Measurements from ENCODE around the gene SH2D6. TPM values are rescaled to one million over a fixed set of nuclear protein-coding genes. Genes with fewer than 3 reads are reported as not detected.
A peak's percentile ranks its signal among the peaks of the same experiment; 100 is the strongest.

The SH2D6 gene
- polyA plus RNA-seq, 1 of the 3 experiments (the other 2 are of a cell fraction), result 0.33 TPM

DNA sequence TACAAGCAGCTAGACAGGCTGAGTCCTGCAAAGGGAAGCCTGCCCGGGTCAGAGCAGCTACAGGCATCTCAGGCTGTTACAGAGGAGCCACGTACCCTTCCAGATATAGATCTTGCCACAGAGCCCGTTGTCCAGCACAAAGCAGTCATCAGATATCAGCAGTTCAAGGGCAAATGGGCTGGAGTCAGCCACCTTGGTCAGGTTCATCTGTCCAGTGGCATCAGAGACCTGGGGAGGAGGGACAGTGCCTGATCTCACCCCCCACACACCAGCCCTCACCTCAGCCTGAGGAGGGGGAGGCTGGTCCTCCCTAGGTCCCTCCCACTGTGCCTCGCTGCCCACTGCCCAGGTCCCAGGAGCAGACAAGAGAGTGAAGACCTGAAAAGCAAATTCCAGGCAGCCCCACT is 20.6 kb upstream of the SH2D6 start:
- ChIA-PET POLR2A (interaction anchor here (0.8 kb wide), 1 partner anchor 141 kb away, joined by 3 read pairs; the partner anchor contains the start of gene MAT2A), CTCF (interaction anchor here (1.1 to 1.4 kb wide), 3 partner anchors 9 to 154 kb away, joined by 3 to 4 read pairs (median 4); no protein-coding TSS in a partner anchor)
- Histone ChIP-seq H3K4me1 (ENCODE audit: control insufficient read depth in 1 of 2, insufficient read depth in 2 of 2, low read depth in 1 of 2, low read length in 1 of 2) (peaks cover 0 to 23% of the 10 kb centered on the region in 2 experiments; a peak in 1 of 4 replicates), H2AFZ (ENCODE audit: low read depth) (no peak overlapping the region), H3F3A (replicated peaks; ENCODE audit: insufficient read depth) (no peaks in the 10 kb centered on the region), H3K4me3 (ENCODE audit: low read depth in 2 of 2, low read length in 1 of 2) (no peak overlapping the region), H3K27ac (ENCODE audit: low read depth in 2 of 2, low read length in 1 of 2) (no peak overlapping the region), H3K27me3 (ENCODE audit: insufficient read depth) (no peaks in the 10 kb centered on the region), H3K9ac (no peak overlapping the region), H3K36me3 (replicated peaks in 1 of 2; ENCODE audit: control insufficient read depth in 1 of 2, insufficient read depth in 2 of 2, low read length in 1 of 2) (no peaks in the 10 kb centered on the region), H3K9me2 (no peaks in the 10 kb centered on the region), H3K4me2 (no peak overlapping the region), H3K79me2 (ENCODE audit: insufficient read depth) (no peaks in the 10 kb centered on the region), H4K20me1 (ENCODE audit: insufficient read depth) (no peaks in the 10 kb centered on the region), H3K9me3 (no peaks in the 10 kb centered on the region)
- DNase-seq, result no peak
- WGBS (ENCODE audit: low lambda C conversion rate), result 53% methylated on average over 3 of the region's 4 CpGs
- TF ChIP-seq GATA2 (CRISPR knock-in tag; IDR thresholded peaks at IDR 0.05) (peak; percentile 57; the same call in 1 of the 2 replicates), EP300 (IDR thresholded peaks at IDR 0.05; ENCODE audit: borderline replicate concordance in 1 of 2, low read depth in 1 of 2, low read length in 1 of 2) (no peak), FOXM1 (IDR thresholded peaks at IDR 0.05; ENCODE audit: low read depth) (no peak), JUND (IDR thresholded peaks at IDR 0.05) (no peak)
- TF ChIP-seq, protein P1, sequence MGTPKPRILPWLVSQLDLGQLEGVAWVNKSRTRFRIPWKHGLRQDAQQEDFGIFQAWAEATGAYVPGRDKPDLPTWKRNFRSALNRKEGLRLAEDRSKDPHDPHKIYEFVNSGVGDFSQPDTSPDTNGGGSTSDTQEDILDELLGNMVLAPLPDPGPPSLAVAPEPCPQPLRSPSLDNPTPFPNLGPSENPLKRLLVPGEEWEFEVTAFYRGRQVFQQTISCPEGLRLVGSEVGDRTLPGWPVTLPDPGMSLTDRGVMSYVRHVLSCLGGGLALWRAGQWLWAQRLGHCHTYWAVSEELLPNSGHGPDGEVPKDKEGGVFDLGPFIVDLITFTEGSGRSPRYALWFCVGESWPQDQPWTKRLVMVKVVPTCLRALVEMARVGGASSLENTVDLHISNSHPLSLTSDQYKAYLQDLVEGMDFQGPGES (IDR thresholded peaks at IDR 0.05; ENCODE audit: low read depth, low read length), result no peak

DNA sequence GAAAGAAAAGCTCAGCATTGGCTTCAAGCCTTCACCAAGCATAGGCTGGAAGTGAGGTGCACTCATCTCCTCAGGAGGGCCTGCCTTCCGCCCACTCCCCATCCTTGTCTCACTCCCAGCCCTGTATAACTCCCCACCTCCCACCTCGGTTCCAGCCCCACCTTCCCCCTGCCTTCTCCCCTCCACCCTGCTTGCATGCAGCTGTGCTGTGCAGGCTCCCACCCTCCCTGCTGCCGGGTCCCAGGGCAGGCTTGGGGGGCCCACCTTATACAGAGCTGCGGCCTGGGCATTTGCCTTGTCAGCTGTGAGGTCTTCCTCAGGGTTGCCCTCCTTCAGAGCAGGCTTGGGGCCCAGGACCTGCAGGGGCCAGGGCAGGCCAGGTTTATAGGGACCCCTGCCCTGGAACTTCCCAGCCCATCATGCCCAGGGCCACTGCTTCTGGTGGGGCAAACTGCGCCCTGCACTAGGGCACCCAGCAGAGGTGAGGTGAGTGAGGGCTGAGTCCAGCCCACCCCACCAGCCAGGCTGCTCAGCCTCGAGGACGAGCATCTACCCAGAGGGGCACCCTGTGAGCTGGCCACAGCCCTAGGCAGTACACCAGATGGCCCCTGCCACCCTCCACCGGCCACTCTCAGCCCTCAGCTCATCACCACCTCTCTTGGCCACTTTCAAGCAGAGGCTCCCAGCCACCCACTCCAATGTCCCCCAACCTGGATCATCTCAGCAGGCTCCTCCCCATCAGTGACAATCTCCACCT is 19.9 kb upstream of the SH2D6 start:
- Histone ChIP-seq H3K27me3 (ENCODE audit: insufficient read depth) (no peaks in the 10 kb centered on the region), H3F3A (replicated peaks; ENCODE audit: insufficient read depth) (no peaks in the 10 kb centered on the region), H3K9me2 (no peaks in the 10 kb centered on the region), H2AFZ (ENCODE audit: low read depth) (no peak overlapping the region), H4K20me1 (ENCODE audit: insufficient read depth) (no peaks in the 10 kb centered on the region), H3K9me3 (0 out of 2 replicates have a peak, but pooled peaks cover 4% of the 10 kb centered on the region), H3K9ac (no peak overlapping the region), H3K4me2 (no peak overlapping the region), H3K4me3 (ENCODE audit: low read depth in 2 of 2, low read length in 1 of 2) (no peak overlapping the region), H3K27ac (ENCODE audit: low read depth in 2 of 2, low read length in 1 of 2) (no peak overlapping the region), H3K79me2 (ENCODE audit: insufficient read depth) (no peaks in the 10 kb centered on the region), H3K36me3 (replicated peaks in 1 of 2; ENCODE audit: control insufficient read depth in 1 of 2, insufficient read depth in 2 of 2, low read length in 1 of 2) (no peaks in the 10 kb centered on the region), H3K4me1 (ENCODE audit: control insufficient read depth in 1 of 2, insufficient read depth in 2 of 2, low read depth in 1 of 2, low read length in 1 of 2) (peaks cover 0 to 23% of the 10 kb centered on the region in 2 experiments; a peak in 1 of 4 replicates)
- WGBS (ENCODE audit: low lambda C conversion rate), result 82% methylated on average over 6 of the region's 8 CpGs
- DNase-seq, result no peak
- POLR2A ChIA-PET, result interaction anchor here (0.8 to 1.9 kb wide), 2 partner anchors 71 to 140 kb away, joined by 3 to 5 read pairs; partner anchors contain the start of genes MAT2A and TGOLN2
- no peak for TF ChIP-seq EZH2phosphoT487 (IDR thresholded peaks at IDR 0.05; ENCODE audit: borderline replicate concordance, low read depth)
- TF ChIP-seq, protein P2, sequence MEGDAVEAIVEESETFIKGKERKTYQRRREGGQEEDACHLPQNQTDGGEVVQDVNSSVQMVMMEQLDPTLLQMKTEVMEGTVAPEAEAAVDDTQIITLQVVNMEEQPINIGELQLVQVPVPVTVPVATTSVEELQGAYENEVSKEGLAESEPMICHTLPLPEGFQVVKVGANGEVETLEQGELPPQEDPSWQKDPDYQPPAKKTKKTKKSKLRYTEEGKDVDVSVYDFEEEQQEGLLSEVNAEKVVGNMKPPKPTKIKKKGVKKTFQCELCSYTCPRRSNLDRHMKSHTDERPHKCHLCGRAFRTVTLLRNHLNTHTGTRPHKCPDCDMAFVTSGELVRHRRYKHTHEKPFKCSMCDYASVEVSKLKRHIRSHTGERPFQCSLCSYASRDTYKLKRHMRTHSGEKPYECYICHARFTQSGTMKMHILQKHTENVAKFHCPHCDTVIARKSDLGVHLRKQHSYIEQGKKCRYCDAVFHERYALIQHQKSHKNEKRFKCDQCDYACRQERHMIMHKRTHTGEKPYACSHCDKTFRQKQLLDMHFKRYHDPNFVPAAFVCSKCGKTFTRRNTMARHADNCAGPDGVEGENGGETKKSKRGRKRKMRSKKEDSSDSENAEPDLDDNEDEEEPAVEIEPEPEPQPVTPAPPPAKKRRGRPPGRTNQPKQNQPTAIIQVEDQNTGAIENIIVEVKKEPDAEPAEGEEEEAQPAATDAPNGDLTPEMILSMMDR (IDR thresholded peaks at IDR 0.05), result no peak
- TF ChIP-seq, protein P3, sequence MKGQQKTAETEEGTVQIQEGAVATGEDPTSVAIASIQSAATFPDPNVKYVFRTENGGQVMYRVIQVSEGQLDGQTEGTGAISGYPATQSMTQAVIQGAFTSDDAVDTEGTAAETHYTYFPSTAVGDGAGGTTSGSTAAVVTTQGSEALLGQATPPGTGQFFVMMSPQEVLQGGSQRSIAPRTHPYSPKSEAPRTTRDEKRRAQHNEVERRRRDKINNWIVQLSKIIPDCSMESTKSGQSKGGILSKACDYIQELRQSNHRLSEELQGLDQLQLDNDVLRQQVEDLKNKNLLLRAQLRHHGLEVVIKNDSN (IDR thresholded peaks at IDR 0.05; ENCODE audit: borderline replicate concordance, low read depth), result no peak
- CTCF ChIA-PET, result interaction anchor here (1.2 to 1.4 kb wide), 2 partner anchors 29 to 153 kb away, joined by 3 to 4 read pairs; no protein-coding TSS in a partner anchor

Measured in SK-N-SH (cell line).